ENCODE results near the gene PCP2.
A peak's percentile ranks its signal among the peaks of the same experiment; 100 is the strongest.

Gene PCP2

GRCh38 chr19:7595466-7596133, 37.9 kb downstream of the PCP2 start, which contains the start of gene CAMSAP3:
CAMSAP3 (plus strand) TSS chr19:7595863; CDS start chr19:7596003, 140 bp downstream.
- Histone ChIP-seq H3K9ac (ENCODE audit: low read depth, low read length) (peak within 1 kb of the TSS; percentile 60), H3K36me3 (ENCODE audit: insufficient read depth, low read length) (no peaks in the 10 kb centered on the region), H3K4me1 (ENCODE audit: insufficient read depth, low read length) (peaks cover 9% of the 10 kb centered on the region; the same call in 1 of the 2 replicates), H3K9me3 (ENCODE audit: control insufficient read depth, insufficient read depth, low read length) (no peaks in the 10 kb centered on the region)

- no peak overlapping the region for H3K9ac ChIP-seq (ENCODE audit: low read depth, low read length)
- H3K4me1 ChIP-seq (ENCODE audit: insufficient read depth, low read length) = no peaks in the 10 kb centered on the region
- no peaks in the 10 kb centered on the region for H3K9me3 ChIP-seq (ENCODE audit: control insufficient read depth, insufficient read depth, low read length)
- H3K36me3 ChIP-seq (ENCODE audit: insufficient read depth, low read length) = no peaks in the 10 kb centered on the region
Measured at GRCh38 chr19:7590256-7590655, 43.3 kb downstream of the PCP2 start.

- Histone ChIP-seq H3K9me3 (ENCODE audit: control insufficient read depth, insufficient read depth, low read length) (no peaks in the 10 kb centered on the region), H3K36me3 (ENCODE audit: insufficient read depth, low read length) (no peaks in the 10 kb centered on the region), H3K4me1 (ENCODE audit: insufficient read depth, low read length) (no peaks in the 10 kb centered on the region), H3K9ac (ENCODE audit: low read depth, low read length) (no peak overlapping the region)
Measured at GRCh38 chr19:7589822-7590221, 43.7 kb downstream of the PCP2 start.

GRCh38 chr19:7582446-7582845, 51.1 kb downstream of the PCP2 start:
- Histone ChIP-seq H3K9ac (ENCODE audit: low read depth, low read length) (no peak overlapping the region), H3K4me1 (ENCODE audit: insufficient read depth, low read length) (no peaks in the 10 kb centered on the region), H3K36me3 (ENCODE audit: insufficient read depth, low read length) (no peaks in the 10 kb centered on the region), H3K9me3 (ENCODE audit: control insufficient read depth, insufficient read depth, low read length) (no peaks in the 10 kb centered on the region)

Measured in ES-I3 (cell line).